Endothelial cell of umbilical vein (primary cell): Measurements from ENCODE around the gene ZBTB7C. TPM values are rescaled to one million over a fixed set of nuclear protein-coding genes. Genes with fewer than 3 reads are reported as not detected.

Experiments
- BruUV-seq: library from RNA; stranded (reverse); fragments of 400-500 nt; replicated peaks from 2 replicates; lab custom pipeline; 2021; lab: Mats Ljungman, UMichigan
- CTCF ChIA-PET: fragments of 300-600, 350-600 bp; sonication (Branson Sonifier 250); formaldehyde crosslinking; loops from one replicate; lab custom pipeline; 2021; ENCODE audit warnings: antibody characterized with exemption, inconsistent platforms; lab: Charles Lee
- POLR2A ChIA-PET: fragments of 300-600, 350-600 bp; sonication (Branson Sonifier 250); formaldehyde crosslinking; loops from one replicate; lab custom pipeline; 2021; ENCODE audit warnings: antibody characterized with exemption, inconsistent platforms; lab: Charles Lee
- DNase-seq: peaks from one replicate; pipeline ENCODE4 v3.0.0-alpha.2; 2011; ENCODE audit warnings: low read depth, low spot score
- FAIRE-seq: peaks from 2 replicates; lab custom pipeline; 2011; peaks lifted over from hg19 to GRCh38; lab: Jason Lieb, UNC
- H2AFZ ChIP-seq: 2 replicates; pipeline ENCODE4 v1.6.0; 2012; ENCODE audit warnings: low read depth, low read length, control low read depth, inconsistent platforms
- H3K27ac ChIP-seq: 2 replicates; pipeline ENCODE4 v1.5.1; 2011; ENCODE audit warnings: low read depth, mild to moderate bottlenecking, control low read depth, low read length, moderate library complexity; ENCODE audit not compliant: insufficient read depth
- H3K27me3 ChIP-seq, 2 experiments: 2 replicates each; pipeline versions ENCODE4 v1.6.0 to v1.6.1; 2011; ENCODE audit warnings: low read length in 2 of 2, mixed read lengths in 1 of 2; ENCODE audit not compliant: control insufficient read depth in 2 of 2, insufficient read depth in 2 of 2
- H3K36me3 ChIP-seq, 2 experiments: 2 replicates in 1 of 2; 3 replicates in 1 of 2; pipeline ENCODE4 v1.5.1; 2011; ENCODE audit warnings: low read length in 2 of 2, mild to moderate bottlenecking in 1 of 2, moderate library complexity in 1 of 2; ENCODE audit not compliant: control insufficient read depth in 2 of 2, insufficient read depth in 2 of 2; ENCODE audit errors: extremely low read depth in 1 of 2
- H3K4me1 ChIP-seq: 3 replicates; pipeline ENCODE4 v1.5.1; 2011; ENCODE audit warnings: mild to moderate bottlenecking, low read length; ENCODE audit not compliant: control insufficient read depth, insufficient read depth; ENCODE audit errors: extremely low read depth
- H3K4me2 ChIP-seq: 2 replicates; pipeline ENCODE4 v1.6.1; 2011; ENCODE audit warnings: low read length, control low read depth, mixed read lengths; ENCODE audit not compliant: insufficient read depth
- H3K4me3 ChIP-seq, 3 experiments: fragments of 200-600 bp in 1 of 3; sonication (generic), shearing (Covaris generic) in 1 of 3; replicated peaks in 1 of 3; 2 replicates each; pipeline ENCODE4 v1.5.1; 2011 to 2016; ENCODE audit warnings: control low read depth in 3 of 3, low read length in 3 of 3, mild to moderate bottlenecking in 2 of 3, inconsistent platforms in 1 of 3, low read depth in 1 of 3, moderate library complexity in 1 of 3; ENCODE audit not compliant: insufficient read depth in 1 of 3
- H3K79me2 ChIP-seq: 2 replicates; pipeline ENCODE4 v1.6.0; 2012; ENCODE audit warnings: low read length, inconsistent platforms; ENCODE audit not compliant: control insufficient read depth, insufficient read depth
- H3K9ac ChIP-seq: replicated peaks from 2 replicates; pipeline ENCODE3; 2011; ENCODE audit warnings: low read length, control low read depth; ENCODE audit not compliant: insufficient read depth; ENCODE audit errors: extremely low read depth
- H3K9me1 ChIP-seq: replicated peaks from 3 replicates; pipeline ENCODE4 v1.6.0; 2011; ENCODE audit warnings: mild to moderate bottlenecking, low read length; ENCODE audit not compliant: control insufficient read depth, insufficient read depth; ENCODE audit errors: extremely low read depth
- H3K9me3 ChIP-seq: replicated peaks from 2 replicates; pipeline ENCODE4 v1.5.1; 2012; ENCODE audit warnings: low read length, inconsistent platforms; ENCODE audit not compliant: control insufficient read depth, insufficient read depth
- H4K20me1 ChIP-seq: replicated peaks from 2 replicates; pipeline ENCODE3; 2011; ENCODE audit warnings: mild to moderate bottlenecking, low read length; ENCODE audit not compliant: control insufficient read depth, insufficient read depth; ENCODE audit errors: extremely low read depth
- CTCF ChIP-seq, 2 donors: IDR thresholded peaks; 1 replicate in 1 of 2; 2 replicates in 1 of 2; pipeline ENCODE4 v1.5.1; 2011; ENCODE audit warnings: low read length in 2 of 2, mild to moderate bottlenecking in 2 of 2, moderate library complexity in 2 of 2, control low read depth in 1 of 2, inconsistent platforms in 1 of 2, low read depth in 1 of 2; ENCODE audit not compliant: insufficient read depth in 1 of 2; ENCODE audit errors: extremely low read depth in 1 of 2
- EZH2 ChIP-seq: IDR thresholded peaks from 2 replicates; pipeline ENCODE4 v1.6.1; 2012; ENCODE audit warnings: borderline replicate concordance, low read depth, mild to moderate bottlenecking, moderate library complexity, low read length, inconsistent platforms; ENCODE audit not compliant: severe bottlenecking
- FOS ChIP-seq: IDR thresholded peaks from 2 replicates; pipeline ENCODE4 v1.6.1; 2011; ENCODE audit warnings: mild to moderate bottlenecking, low read length, moderate library complexity, borderline replicate concordance; ENCODE audit not compliant: insufficient read depth
- GATA2 ChIP-seq: IDR thresholded peaks from 2 replicates; pipeline ENCODE4 v1.7.0; 2011; ENCODE audit warnings: low read depth, mild to moderate bottlenecking, moderate library complexity, mixed read lengths, low read length; ENCODE audit not compliant: insufficient read length, insufficient read depth
- JUN ChIP-seq: IDR thresholded peaks from 2 replicates; pipeline ENCODE4 v1.6.1; 2011; ENCODE audit warnings: borderline replicate concordance, low read depth; ENCODE audit not compliant: insufficient read length, insufficient read depth
- MAX ChIP-seq: IDR thresholded peaks from 2 replicates; pipeline ENCODE4 v1.6.1; 2011; ENCODE audit not compliant: insufficient read depth, insufficient read length
- MYC ChIP-seq: IDR thresholded peaks from one replicate; pipeline ENCODE4 v1.6.1; 2011; ENCODE audit warnings: mild to moderate bottlenecking, low read depth, low read length
- POLR2AphosphoS5 ChIP-seq: IDR thresholded peaks from 2 replicates; pipeline ENCODE4 v1.6.1; 2012; ENCODE audit warnings: low read depth, mild to moderate bottlenecking, control low read depth, low read length, moderate library complexity; ENCODE audit not compliant: insufficient read depth
- dilution Hi-C: fragments of 300-500 bp; cut with MboI; formaldehyde crosslinking; loops from one replicate; pipeline ENCODE4 v1.15.0; 2019; ENCODE audit warnings: low sequenced_read_pairs; ENCODE audit not compliant: extremely low pct_ligation_motif_present
- intact Hi-C: fragments of 100-400 bp; cut with micrococcal nuclease; formaldehyde crosslinking; loops from one replicate; pipeline ENCODE4 v1.10.0; 2022
- polyA plus RNA-seq, 4 experiments: library from polyadenylated mRNA; depleted of rRNA in 3 of 4; stranded (reverse) in 3 of 4; unstranded in 1 of 4; fragments of >200 nt; gene quantifications; 2 replicates each; pipeline versions ENCODE4 v1.2.1 to v1.2.3, GENCODE V29; 2011 to 2012; ENCODE audit warnings: missing spikeins in 1 of 4
- total RNA-seq: library from RNA; stranded (reverse); gene quantifications from 2 replicates; pipeline ENCODE4 v1.2.3, GENCODE V29; 2021

The ZBTB7C gene
- total and polyA plus RNA-seq, 2 donors (not counting 3 experiments of a cell fraction or from before 2014, with no cell fraction given): not detected

DNA sequence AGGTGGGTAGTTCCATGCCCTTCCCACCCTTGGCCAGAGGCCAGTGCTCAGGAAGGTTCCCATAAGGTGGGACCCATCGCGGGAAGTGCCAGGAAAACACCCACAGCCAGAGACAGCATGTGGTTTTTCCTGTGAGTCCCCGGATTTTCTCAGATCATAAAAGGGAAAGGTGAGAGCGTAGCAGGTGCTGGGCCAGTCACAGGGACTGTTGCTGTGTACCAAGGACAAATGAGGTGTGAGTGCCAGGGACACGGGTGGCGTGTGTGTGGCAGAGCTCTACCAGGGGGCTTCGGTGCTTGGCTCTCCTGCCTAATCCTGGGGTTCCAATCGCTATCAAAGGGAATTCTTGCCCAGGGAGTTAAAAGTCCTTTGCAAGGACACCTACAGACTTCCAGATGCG is 319.2 kb downstream of the ZBTB7C start:
- BruUV-seq: no TSS peak
- Histone ChIP-seq H3K36me3 (no peaks in the 10 kb centered on the region), H3K4me2 (no peak overlapping the region), H3K27ac (no peak overlapping the region), H3K9me3 (no peaks in the 10 kb centered on the region), H3K9me1 (no peaks in the 10 kb centered on the region), H3K79me2 (no peaks in the 10 kb centered on the region), H4K20me1 (no peaks in the 10 kb centered on the region), H3K4me3 (no peak overlapping the region), H3K4me1 (no peaks in the 10 kb centered on the region), H2AFZ (no peak overlapping the region), H3K9ac (no peak overlapping the region), H3K27me3 (no peaks in the 10 kb centered on the region)
- TF ChIP-seq FOS (no peak), MYC (no peak), EZH2 (no peak), CTCF (IDR thresholded peaks at IDR 0.05; ENCODE audit: extremely low read depth in 1 of 2, insufficient read depth in 1 of 2, low read depth in 1 of 2, low read length in 2 of 2) (no peak), MAX (no peak), POLR2AphosphoS5 (no peak), GATA2 (no peak), JUN (no peak)
- dilution Hi-C loops (no loop called here), intact Hi-C loops (no loop called here)
- FAIRE-seq: no peak
- ChIA-PET CTCF (no interaction called here), POLR2A (no interaction called here)
- no peak for DNase-seq
